Ishikawa (cell line): ENCODE results near the gene RTL9.
A peak's percentile ranks its signal among the peaks of the same experiment; 100 is the strongest.

Experiments
- CEBPB ChIP-seq: IDR thresholded peaks from 2 replicates; pipeline ENCODE4 v1.6.1; 2012
- CREB1 ChIP-seq: IDR thresholded peaks from 2 replicates; pipeline ENCODE4 v1.6.1; 2012; ENCODE audit warnings: low read depth
- EGR1 ChIP-seq: IDR thresholded peaks from 2 replicates; pipeline ENCODE4 v1.6.1; 2012
- EP300 ChIP-seq: IDR thresholded peaks from 2 replicates; pipeline ENCODE4 v1.6.1; 2012; ENCODE audit warnings: borderline replicate concordance
- FOXM1 ChIP-seq: IDR thresholded peaks from 2 replicates; pipeline ENCODE4 v1.6.1; 2012; ENCODE audit warnings: low read depth, borderline replicate concordance
- MAX ChIP-seq: IDR thresholded peaks from 2 replicates; pipeline ENCODE4 v1.6.1; 2012
- NFIC ChIP-seq: IDR thresholded peaks from 2 replicates; pipeline ENCODE4 v1.6.1; 2012
- RAD21 ChIP-seq: IDR thresholded peaks from 2 replicates; pipeline ENCODE4 v1.6.1; 2012; ENCODE audit warnings: low read depth
- REST ChIP-seq: IDR thresholded peaks from 2 replicates; pipeline ENCODE4 v1.6.1; 2012; ENCODE audit warnings: low read depth, mild to moderate bottlenecking
- TAF1 ChIP-seq: IDR thresholded peaks from 2 replicates; pipeline ENCODE4 v1.6.1; 2012; ENCODE audit warnings: low read depth, mild to moderate bottlenecking
- TCF12 ChIP-seq: IDR thresholded peaks from 2 replicates; pipeline ENCODE4 v1.6.1; 2012; ENCODE audit warnings: low read depth
- TEAD4 ChIP-seq: IDR thresholded peaks from 2 replicates; pipeline ENCODE4 v1.6.1; 2012
- USF1 ChIP-seq: IDR thresholded peaks from 2 replicates; pipeline ENCODE4 v1.6.1; 2012
- YY1 ChIP-seq: IDR thresholded peaks from 2 replicates; pipeline ENCODE4 v1.6.1; 2012; ENCODE audit warnings: low read depth
- ZBTB7A ChIP-seq: IDR thresholded peaks from 2 replicates; pipeline ENCODE4 v1.6.1; 2012; ENCODE audit warnings: low read depth

RTL9 gene

GRCh38 chrX:110403441-110404238 lies 45.0 kb downstream of the RTL9 start:
- no peak for TF ChIP-seq RAD21
- no peak for TF ChIP-seq MAX
- TF ChIP-seq TCF12 = no peak
- TF ChIP-seq ZBTB7A = no peak
- TF ChIP-seq TEAD4 = no peak
- no peak for TF ChIP-seq EP300
- TF ChIP-seq FOXM1 = no peak
- TF ChIP-seq NFIC = no peak
- TF ChIP-seq CREB1 = no peak
- TF ChIP-seq REST = no peak
- TF ChIP-seq EGR1 = no peak
- no peak for TF ChIP-seq TAF1
- TF ChIP-seq USF1 = no peak
- TF ChIP-seq CEBPB = no peak
- no peak for TF ChIP-seq YY1

- TF ChIP-seq CEBPB (no peak), TCF12 (no peak), REST (no peak), TEAD4 (no peak), USF1 (no peak), EP300 (no peak), FOXM1 (no peak)
These were observed 45.7 kb downstream of the RTL9 start for GRCh38 chrX:110404376-110404775.

GRCh38 chrX:110406822-110407221 lies 48.2 kb downstream of the RTL9 start:
- TF ChIP-seq TCF12 (no peak), EGR1 (no peak), CEBPB (peak; percentile 71)

GRCh38 chrX:110407910-110408545 lies 49.4 kb downstream of the RTL9 start:
- TF ChIP-seq REST (no peak), RAD21 (peak; percentile 73), YY1 (no peak), FOXM1 (no peak), TEAD4 (no peak), EGR1 (no peak)
